Mesothelial cell of epicardium (in vitro differentiated cells): ENCODE measurements around the gene PTPRG. TPM values are rescaled to one million over a fixed set of nuclear protein-coding genes. Genes with fewer than 3 reads are reported as not detected.

Experiments
- DNase-seq, 2 experiments: peaks; one replicate each; pipeline ENCODE4 v3.0.0; 2021; ENCODE audit warnings: low spot score in 2 of 2; ENCODE audit not compliant: unreplicated experiment in 2 of 2
- H3K27ac Mint-ChIP-seq: 2 replicates; pipeline ENCODE4 v1.8.0; 2021; ENCODE audit warnings: mixed read lengths
- H3K27me3 Mint-ChIP-seq: 2 replicates; pipeline ENCODE4 v1.8.0; 2021; ENCODE audit warnings: low read depth, mixed read lengths
- H3K36me3 Mint-ChIP-seq: 2 replicates; pipeline ENCODE4 v1.8.0; 2021; ENCODE audit warnings: mixed read lengths
- H3K4me1 Mint-ChIP-seq: 2 replicates; pipeline ENCODE4 v1.8.0; 2021; ENCODE audit warnings: mixed read lengths
- H3K4me3 Mint-ChIP-seq: 2 replicates; pipeline ENCODE4 v1.8.0; 2021; ENCODE audit warnings: mild to moderate bottlenecking, moderate library complexity, mixed read lengths
- H3K9me3 Mint-ChIP-seq: 2 replicates; pipeline ENCODE4 v1.8.0; 2021; ENCODE audit warnings: mixed read lengths
- total RNA-seq: library from RNA; stranded (reverse); gene quantifications from 3 replicates; pipeline ENCODE4 v1.2.1, GENCODE V29; 2021
- TF ChIP-seq, protein P1 (sequence below): fragments of 200-600 bp; sonication (generic); IDR thresholded peaks from one replicate; pipeline ENCODE4 v1.5.0; 2021; ENCODE audit warnings: antibody characterized with exemption; ENCODE audit not compliant: unreplicated experiment

The PTPRG gene
- total RNA-seq, 1 donor from 2014 or later, result 40.4 TPM

DNA sequence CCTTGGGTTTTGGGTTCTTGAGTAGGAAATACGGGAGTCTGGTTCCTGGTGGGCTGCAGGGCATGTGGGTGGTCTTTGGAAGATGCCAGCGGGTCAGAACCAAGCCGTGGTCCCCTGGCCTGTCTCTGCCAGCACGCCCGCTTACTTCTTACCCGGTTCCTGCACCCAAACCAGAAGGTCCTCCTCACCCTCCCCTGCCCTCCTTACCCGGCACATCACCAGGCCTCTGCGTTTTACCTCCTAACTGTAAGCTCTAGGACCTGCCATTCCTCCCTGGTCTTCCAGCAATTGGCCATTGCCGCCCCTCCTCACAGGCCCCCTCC is 628.0 kb downstream of the PTPRG start:
- Mint-ChIP-seq H3K36me3 (peaks cover 2% of the 10 kb centered on the region), H3K27ac (no peak overlapping the region)

DNA sequence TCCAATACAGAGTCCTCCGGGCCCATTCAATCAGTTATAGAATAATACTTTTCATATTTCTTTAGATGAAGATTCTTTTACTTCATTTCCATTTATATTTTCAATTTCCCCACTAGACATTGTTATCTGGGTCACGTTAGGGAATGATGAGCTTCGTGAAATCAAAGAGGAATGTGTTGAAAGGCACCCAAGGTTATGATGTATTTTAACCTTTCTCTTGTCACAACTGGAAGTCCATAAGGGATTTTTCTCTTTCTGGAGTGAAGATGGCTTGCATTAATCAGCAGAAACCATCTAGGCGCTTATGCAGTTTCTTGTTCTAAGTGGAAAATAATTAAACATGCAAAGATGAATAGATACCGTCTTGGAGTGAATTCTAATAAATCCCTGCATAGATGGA is 631.5 kb downstream of the PTPRG start:
- H3K9me3 Mint-ChIP-seq, result no peaks in the 10 kb centered on the region
- TF ChIP-seq, protein P1, sequence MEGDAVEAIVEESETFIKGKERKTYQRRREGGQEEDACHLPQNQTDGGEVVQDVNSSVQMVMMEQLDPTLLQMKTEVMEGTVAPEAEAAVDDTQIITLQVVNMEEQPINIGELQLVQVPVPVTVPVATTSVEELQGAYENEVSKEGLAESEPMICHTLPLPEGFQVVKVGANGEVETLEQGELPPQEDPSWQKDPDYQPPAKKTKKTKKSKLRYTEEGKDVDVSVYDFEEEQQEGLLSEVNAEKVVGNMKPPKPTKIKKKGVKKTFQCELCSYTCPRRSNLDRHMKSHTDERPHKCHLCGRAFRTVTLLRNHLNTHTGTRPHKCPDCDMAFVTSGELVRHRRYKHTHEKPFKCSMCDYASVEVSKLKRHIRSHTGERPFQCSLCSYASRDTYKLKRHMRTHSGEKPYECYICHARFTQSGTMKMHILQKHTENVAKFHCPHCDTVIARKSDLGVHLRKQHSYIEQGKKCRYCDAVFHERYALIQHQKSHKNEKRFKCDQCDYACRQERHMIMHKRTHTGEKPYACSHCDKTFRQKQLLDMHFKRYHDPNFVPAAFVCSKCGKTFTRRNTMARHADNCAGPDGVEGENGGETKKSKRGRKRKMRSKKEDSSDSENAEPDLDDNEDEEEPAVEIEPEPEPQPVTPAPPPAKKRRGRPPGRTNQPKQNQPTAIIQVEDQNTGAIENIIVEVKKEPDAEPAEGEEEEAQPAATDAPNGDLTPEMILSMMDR, result no peak
- DNase-seq, result no peak
- no peak overlapping the region for H3K27ac Mint-ChIP-seq
- peaks cover 6% of the 10 kb centered on the region for H3K27me3 Mint-ChIP-seq
- peaks cover 7% of the 10 kb centered on the region for H3K4me1 Mint-ChIP-seq
- no peaks in the 10 kb centered on the region for H3K36me3 Mint-ChIP-seq
- H3K4me3 Mint-ChIP-seq, result no peak overlapping the region

More for the DNA sequence above, 628.0 kb downstream of the PTPRG start:
- no peak overlapping the region for H3K4me3 Mint-ChIP-seq
- no peaks in the 10 kb centered on the region for H3K9me3 Mint-ChIP-seq
- peaks cover 12% of the 10 kb centered on the region for H3K4me1 Mint-ChIP-seq
- H3K27me3 Mint-ChIP-seq, result peaks cover 6% of the 10 kb centered on the region
- no peak for DNase-seq
- TF ChIP-seq, protein P1, result no peak

DNA sequence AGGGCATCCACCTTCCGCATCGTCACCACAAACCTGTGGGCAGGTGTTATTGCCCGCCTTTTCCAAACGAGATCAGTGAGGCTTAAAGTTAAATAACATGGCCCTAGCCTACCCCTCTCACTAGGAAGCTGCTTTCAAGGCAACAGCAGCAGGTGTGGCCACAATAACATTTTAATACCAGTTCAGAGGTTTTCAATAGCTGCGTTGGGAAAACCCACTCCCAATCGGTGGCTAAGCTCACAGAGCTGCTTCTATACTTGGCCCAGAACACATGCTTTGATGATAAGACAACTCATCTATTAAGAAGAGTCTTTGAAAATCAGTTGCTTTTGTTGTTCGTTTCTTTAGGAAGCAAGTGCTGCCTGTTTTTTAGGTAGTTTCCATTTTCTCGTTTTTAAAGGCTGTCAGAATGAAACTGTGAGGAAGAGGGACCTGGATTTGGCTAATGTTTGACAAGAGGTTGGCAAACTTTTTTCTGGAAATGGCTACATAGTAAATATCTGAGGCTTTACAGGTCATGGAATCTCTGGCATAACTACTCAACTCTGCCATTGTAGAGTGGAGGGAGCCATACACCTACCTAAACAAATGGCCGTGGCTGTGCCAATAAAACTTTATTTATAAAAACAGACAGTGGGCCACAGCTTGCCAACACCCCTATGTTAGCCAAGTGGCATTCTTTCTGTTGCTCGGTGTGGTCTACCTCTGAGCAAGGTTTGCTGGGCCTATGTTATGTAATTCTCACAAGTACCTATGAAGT is 632.4 kb downstream of the PTPRG start:
- peaks cover 6% of the 10 kb centered on the region for H3K27me3 Mint-ChIP-seq

DNA sequence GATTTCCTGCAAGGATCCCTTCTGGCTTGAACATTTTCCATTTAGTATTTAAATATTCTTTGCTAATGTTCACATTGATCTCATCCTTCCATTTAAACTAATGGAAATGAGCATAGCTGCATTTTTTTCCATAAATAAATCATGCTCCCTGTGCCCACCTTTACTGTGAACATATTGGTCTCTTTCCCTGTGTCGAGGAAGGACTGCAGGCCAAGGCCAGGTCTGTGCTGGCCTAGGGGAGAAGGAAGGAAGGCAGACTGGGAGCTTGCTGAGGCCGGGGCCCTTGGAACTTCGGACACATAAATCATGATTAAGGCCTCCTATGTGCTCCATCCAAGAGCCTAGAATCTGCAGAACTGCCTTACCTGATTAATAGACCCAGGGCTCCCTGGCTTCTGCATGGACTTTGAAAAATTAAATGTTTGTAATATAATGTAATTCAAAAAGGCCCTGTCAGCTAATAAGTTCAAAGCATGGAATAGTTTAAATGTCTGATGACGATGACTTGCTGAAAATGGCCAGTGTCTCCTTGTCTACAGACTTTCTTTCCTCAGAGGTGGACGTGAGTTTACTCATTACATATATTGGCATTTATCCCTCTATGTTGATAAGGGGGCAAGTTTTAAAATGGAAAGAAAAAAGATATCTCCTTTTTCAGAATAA is 636.1 kb downstream of the PTPRG start:
- Mint-ChIP-seq H3K27me3 (no peaks in the 10 kb centered on the region), H3K4me3 (no peak overlapping the region), H3K36me3 (no peaks in the 10 kb centered on the region), H3K4me1 (no peaks in the 10 kb centered on the region), H3K9me3 (no peaks in the 10 kb centered on the region), H3K27ac (no peak overlapping the region)
- DNase-seq, result no peak
- TF ChIP-seq, protein P1, result no peak

More for the DNA sequence above, 632.4 kb downstream of the PTPRG start:
- Mint-ChIP-seq H3K4me3 (no peak overlapping the region), H3K4me1 (peaks cover 4% of the 10 kb centered on the region), H3K9me3 (no peaks in the 10 kb centered on the region), H3K36me3 (no peaks in the 10 kb centered on the region), H3K27ac (no peak overlapping the region)
- TF ChIP-seq, protein P1, result no peak
- DNase-seq, result no peak

DNA sequence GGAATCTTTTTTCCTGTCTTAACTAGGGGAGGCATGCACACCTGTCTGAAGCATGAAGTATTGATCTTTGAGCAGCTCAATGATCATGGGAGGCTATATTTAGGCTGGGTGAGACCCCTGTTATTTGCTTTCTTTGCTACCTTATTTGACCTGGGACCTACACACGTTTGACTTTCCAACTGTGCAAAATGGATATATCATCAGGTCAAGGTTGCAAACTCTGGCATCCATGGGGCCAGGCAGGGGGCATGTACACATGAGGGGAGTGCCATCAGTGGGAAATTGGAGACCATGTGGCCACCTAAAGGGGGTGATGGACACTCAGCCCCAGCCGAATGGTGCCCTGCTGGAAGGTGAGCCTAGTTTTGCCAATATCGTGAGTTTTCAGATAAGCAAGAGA is 637.8 kb downstream of the PTPRG start:
- Mint-ChIP-seq H3K36me3 (peaks cover 4% of the 10 kb centered on the region), H3K27me3 (no peaks in the 10 kb centered on the region), H3K27ac (no peak overlapping the region), H3K4me1 (no peaks in the 10 kb centered on the region), H3K9me3 (no peaks in the 10 kb centered on the region), H3K4me3 (no peak overlapping the region)
- TF ChIP-seq, protein P1, result no peak
- no peak for DNase-seq
